ENCODE measurements around the gene TBC1D8. TPM values are rescaled to one million over a fixed set of nuclear protein-coding genes. Genes with fewer than 3 reads are reported as not detected.

Gene TBC1D8
- total RNA-seq, 2 experiments from 2014 or later: 4.0 to 4.5 TPM

DNA sequence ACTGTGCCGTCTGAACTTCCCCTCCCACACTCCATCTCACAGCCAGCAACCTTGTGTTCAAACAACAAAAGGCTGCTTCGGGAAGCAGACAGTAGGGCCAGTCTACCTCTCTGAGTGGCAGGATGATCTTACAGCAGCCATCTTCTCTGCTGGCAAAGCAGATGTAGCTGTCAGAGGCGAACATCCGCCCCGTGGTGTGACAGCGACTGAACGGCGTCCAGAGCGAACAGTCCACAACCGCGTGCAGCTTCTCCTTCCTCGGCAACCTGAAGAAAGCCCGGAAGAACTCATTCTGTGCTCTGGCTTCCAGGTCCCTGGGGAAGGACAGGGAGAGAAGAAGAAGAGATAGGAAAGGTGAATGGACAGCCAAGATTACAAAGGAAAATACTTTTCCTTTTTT lies 111.1 kb downstream of the TBC1D8 start:
- H3K4me3 Mint-ChIP-seq: no peak overlapping the region
- no peaks in the 10 kb centered on the region for H3K27me3 Mint-ChIP-seq (ENCODE audit: low read depth)
- no peak overlapping the region for H3K27ac Mint-ChIP-seq
- no peak for DNase-seq
- no peaks in the 10 kb centered on the region for H3K9me3 Mint-ChIP-seq
- no peaks in the 10 kb centered on the region for H3K4me1 Mint-ChIP-seq (ENCODE audit: low read depth)
- no peaks in the 10 kb centered on the region for H3K36me3 Mint-ChIP-seq (ENCODE audit: low read depth)
- CTCF ChIA-PET: interaction anchor here (1.3 kb wide), 1 partner anchor 165 kb away, joined by 6 read pairs; no protein-coding TSS in a partner anchor
- intact Hi-C loops (cut with micrococcal nuclease): no loop called here

DNA sequence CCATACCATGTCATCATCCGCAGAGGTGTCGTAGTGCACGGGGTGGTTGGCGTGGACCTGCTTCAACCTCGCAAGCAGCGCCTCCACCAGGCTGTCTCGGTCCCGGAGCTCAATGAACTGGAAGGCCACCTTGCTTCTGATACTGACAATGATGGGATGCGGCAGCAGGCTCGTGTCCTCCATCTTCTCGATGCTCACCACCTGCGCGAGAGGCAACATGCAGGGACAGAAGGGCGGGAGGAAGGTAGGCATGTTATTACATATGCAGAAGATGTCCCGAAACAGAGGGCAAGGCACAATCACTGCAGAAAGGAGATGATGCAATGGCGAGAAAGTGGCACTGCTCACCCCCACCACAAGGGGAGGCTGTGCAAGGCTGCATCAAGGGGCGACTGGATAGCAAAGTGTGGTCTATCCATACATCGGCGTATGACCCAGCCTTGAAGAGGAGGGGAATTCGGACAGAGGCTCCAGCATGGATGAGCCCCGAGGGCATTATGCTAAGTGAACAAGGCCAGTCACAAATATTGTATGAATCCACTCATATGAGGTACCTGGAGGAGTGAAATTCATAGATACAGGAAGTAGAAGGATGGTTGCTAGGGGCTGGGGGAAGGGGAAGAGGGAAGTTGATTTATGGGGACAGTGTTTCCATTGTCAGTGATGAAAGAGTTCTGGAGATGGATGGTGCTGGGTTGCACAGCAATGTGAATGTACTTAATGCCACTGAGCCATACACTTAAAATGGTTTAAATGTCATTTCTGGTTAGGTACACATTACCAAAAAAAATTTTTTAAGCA lies 112.5 kb downstream of the TBC1D8 start:
- Mint-ChIP-seq H3K4me3 (no peak overlapping the region), H3K27ac (no peak overlapping the region), H3K9me3 (no peaks in the 10 kb centered on the region), H3K36me3 (ENCODE audit: low read depth) (no peaks in the 10 kb centered on the region), H3K4me1 (ENCODE audit: low read depth) (no peaks in the 10 kb centered on the region), H3K27me3 (ENCODE audit: low read depth) (no peaks in the 10 kb centered on the region)
- intact Hi-C loops (cut with micrococcal nuclease): loop anchor here (1.0 kb wide), 2 partner anchors 114 to 167 kb away; no protein-coding TSS in a partner anchor
- peak; percentile 61 for DNase-seq
- CTCF ChIA-PET: interaction anchor here (0.9 to 4.1 kb wide), 3 partner anchors 111 to 171 kb away, joined by 5 to 52 read pairs (median 8); no protein-coding TSS in a partner anchor

DNA sequence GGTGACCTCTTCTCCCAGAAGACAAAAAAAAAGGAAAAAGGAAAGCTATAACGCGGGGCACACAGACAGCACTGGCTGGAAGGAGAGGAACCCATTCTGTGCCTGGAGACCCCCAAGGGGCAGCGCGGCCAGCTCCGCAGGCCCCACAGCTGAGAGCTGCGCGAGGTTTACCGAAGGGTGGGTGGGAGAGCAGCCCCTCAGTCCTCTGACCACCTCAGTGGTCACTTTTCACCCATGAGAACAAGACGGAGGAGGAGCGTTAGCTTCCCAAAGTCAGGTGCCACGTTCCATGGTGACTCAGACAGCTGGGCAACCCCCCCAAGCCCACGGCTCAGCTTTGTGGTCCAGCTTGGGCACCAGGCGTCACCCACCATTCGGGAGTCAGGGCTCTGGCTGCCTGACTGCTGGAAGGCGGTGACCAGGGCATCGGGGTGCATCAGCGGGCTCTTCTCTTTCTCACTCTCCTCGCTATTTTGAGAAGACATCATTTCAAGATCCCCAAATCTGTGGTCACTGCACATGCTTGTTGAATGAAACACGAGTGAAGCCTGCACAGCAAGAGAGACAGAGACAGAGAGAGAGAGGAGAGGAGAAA lies 113.9 kb downstream of the TBC1D8 start:
- H3K36me3 Mint-ChIP-seq (ENCODE audit: low read depth): no peaks in the 10 kb centered on the region
- no peaks in the 10 kb centered on the region for H3K9me3 Mint-ChIP-seq
- no peaks in the 10 kb centered on the region for H3K4me1 Mint-ChIP-seq (ENCODE audit: low read depth)
- no peak for DNase-seq
- intact Hi-C loops (cut with micrococcal nuclease): no loop called here
- no peak overlapping the region for H3K27ac Mint-ChIP-seq
- no peaks in the 10 kb centered on the region for H3K27me3 Mint-ChIP-seq (ENCODE audit: low read depth)
- CTCF ChIA-PET: interaction anchor here (0.6 to 4.1 kb wide), 20 partner anchors 9 to 327 kb away, joined by 3 to 52 read pairs (median 4); no protein-coding TSS in a partner anchor
- no peak overlapping the region for H3K4me3 Mint-ChIP-seq

DNA sequence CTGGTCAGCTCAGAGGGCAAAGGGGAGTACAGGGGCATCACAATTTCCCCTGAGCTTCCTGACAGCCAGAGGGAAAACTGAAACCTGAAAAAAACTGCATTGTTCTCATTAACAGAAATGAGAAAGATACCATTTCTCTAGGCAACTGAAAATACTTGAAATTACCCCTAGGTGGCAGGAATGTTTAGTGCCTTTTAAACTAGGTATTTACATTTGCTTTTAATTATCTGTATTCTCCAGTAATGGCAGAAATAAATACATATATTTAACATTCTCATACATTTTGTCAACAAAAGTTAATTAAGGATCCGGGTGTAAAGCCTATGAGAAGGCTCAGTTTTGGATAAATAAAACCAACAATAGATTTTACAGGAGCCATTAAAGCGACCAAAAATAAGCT lies 114.6 kb downstream of the TBC1D8 start:
- DNase-seq: no peak
- no peak overlapping the region for H3K4me3 Mint-ChIP-seq
- CTCF ChIA-PET: interaction anchor here (0.6 to 4.1 kb wide), 21 partner anchors 9 to 442 kb away, joined by 3 to 52 read pairs (median 4); no protein-coding TSS in a partner anchor
- no peaks in the 10 kb centered on the region for H3K36me3 Mint-ChIP-seq (ENCODE audit: low read depth)
- no peaks in the 10 kb centered on the region for H3K4me1 Mint-ChIP-seq (ENCODE audit: low read depth)
- no peaks in the 10 kb centered on the region for H3K27me3 Mint-ChIP-seq (ENCODE audit: low read depth)
- no peak overlapping the region for H3K27ac Mint-ChIP-seq
- intact Hi-C loops (cut with micrococcal nuclease): no loop called here
- no peaks in the 10 kb centered on the region for H3K9me3 Mint-ChIP-seq

DNA sequence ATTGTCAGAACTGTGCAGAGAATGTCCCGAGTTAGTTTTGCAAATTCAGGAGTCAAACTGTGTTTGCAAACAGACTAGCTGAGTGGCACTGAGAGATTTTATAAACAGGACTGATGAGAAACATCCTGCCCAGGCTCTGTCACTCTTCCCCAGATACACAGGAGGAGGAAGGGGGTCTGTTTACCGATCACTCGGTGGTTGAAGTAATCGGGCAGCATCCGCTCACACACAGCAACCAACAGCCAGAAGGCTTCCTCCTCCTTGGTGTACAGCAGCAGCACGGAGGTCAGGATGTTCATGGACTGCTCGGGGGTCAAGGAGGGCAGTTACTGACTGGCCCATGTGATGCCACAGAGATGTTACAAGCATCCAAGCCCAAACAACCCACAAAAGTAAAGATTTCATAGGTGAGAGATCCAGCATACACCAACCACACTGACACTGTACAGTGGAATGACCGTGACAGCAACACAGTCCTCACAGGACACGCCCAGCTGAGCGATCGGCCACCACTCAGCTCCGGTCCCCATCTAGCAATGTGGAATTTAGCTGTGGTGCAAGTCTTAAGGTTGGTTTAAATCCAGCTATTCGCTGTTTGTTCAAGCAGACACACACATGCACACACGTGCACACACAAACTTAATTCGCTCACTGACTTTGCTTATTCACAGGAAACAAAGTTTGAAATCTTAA lies 119.0 kb downstream of the TBC1D8 start:
- Mint-ChIP-seq H3K4me1 (ENCODE audit: low read depth) (no peaks in the 10 kb centered on the region), H3K9me3 (no peaks in the 10 kb centered on the region), H3K4me3 (no peak overlapping the region), H3K36me3 (ENCODE audit: low read depth) (no peaks in the 10 kb centered on the region), H3K27ac (no peak overlapping the region), H3K27me3 (ENCODE audit: low read depth) (no peaks in the 10 kb centered on the region)
- CTCF ChIA-PET: interaction anchor here (0.6 to 1.9 kb wide), 5 partner anchors 9 to 212 kb away, joined by 3 to 5 read pairs (median 3); no protein-coding TSS in a partner anchor
- DNase-seq: no peak
- intact Hi-C loops (cut with micrococcal nuclease): no loop called here

DNA sequence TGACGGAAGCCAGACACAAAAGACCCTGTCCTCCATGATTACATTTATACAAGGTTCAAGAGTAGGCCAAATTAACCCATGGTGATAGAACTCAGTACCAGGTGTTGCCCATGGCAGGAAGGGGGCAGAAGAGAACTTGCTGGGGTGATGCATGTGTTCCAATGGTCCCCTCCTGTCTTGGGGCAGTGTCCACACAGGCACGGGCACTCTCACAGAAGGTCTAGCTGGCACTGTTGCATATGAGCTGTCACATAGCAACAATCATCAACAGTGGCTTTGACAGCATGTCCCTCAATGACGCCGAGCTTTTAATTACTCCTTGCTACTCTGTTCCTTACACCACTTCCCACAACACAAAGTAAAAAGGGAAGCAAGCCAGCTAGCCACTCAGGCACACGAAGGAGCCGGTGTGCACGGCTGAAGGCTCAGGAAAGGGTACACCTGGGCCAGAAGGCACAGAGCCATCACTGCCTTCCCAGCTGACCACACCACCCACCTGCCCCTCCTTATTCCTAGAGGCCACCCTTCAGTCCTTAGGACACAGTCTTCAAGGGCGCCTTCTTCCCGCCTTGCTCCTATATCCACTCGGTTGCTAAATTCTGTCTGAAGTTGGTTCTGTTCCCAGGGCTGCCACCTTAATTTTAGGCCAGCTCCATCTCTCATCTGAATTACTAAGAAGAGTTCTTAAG lies 120.2 kb downstream of the TBC1D8 start:
- no peaks in the 10 kb centered on the region for H3K27me3 Mint-ChIP-seq (ENCODE audit: low read depth)
- no peaks in the 10 kb centered on the region for H3K4me1 Mint-ChIP-seq (ENCODE audit: low read depth)
- H3K27ac Mint-ChIP-seq: no peak overlapping the region
- no peak for DNase-seq
- H3K4me3 Mint-ChIP-seq: no peak overlapping the region
- CTCF ChIA-PET: interaction anchor here (0.9 to 1.9 kb wide), 4 partner anchors 19 to 174 kb away, joined by 3 to 5 read pairs (median 4); no protein-coding TSS in a partner anchor
- no peaks in the 10 kb centered on the region for H3K9me3 Mint-ChIP-seq
- no peaks in the 10 kb centered on the region for H3K36me3 Mint-ChIP-seq (ENCODE audit: low read depth)
- intact Hi-C loops (cut with micrococcal nuclease): no loop called here

DNA sequence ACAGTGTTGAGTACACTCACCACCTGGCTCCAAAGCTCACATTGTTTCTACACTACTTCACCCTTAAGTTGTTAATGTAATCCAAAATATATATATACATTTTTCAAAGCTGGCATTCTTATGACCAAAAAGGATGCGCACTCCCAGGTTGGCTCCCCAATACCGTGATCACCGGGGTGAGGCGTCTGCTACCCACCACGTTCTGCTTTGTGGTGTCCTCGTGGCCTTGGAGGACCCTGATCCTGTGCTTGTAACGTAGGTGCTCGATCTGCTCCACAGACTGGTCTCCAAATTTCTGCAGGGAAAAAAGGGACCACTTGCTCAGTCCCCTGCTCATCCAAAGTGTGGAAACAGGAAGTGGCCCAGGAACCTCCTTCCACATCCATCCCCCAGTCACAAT lies 123.3 kb downstream of the TBC1D8 start:
- Mint-ChIP-seq H3K4me1 (ENCODE audit: low read depth) (no peaks in the 10 kb centered on the region), H3K36me3 (ENCODE audit: low read depth) (peaks cover 4% of the 10 kb centered on the region), H3K27ac (no peak overlapping the region), H3K27me3 (ENCODE audit: low read depth) (no peaks in the 10 kb centered on the region), H3K9me3 (no peaks in the 10 kb centered on the region), H3K4me3 (no peak overlapping the region)
- intact Hi-C loops (cut with micrococcal nuclease): no loop called here
- no peak for DNase-seq
- CTCF ChIA-PET: interaction anchor here (0.5 to 2.5 kb wide), 4 partner anchors 9 to 307 kb away, joined by 3 to 10 read pairs (median 7); no protein-coding TSS in a partner anchor

DNA sequence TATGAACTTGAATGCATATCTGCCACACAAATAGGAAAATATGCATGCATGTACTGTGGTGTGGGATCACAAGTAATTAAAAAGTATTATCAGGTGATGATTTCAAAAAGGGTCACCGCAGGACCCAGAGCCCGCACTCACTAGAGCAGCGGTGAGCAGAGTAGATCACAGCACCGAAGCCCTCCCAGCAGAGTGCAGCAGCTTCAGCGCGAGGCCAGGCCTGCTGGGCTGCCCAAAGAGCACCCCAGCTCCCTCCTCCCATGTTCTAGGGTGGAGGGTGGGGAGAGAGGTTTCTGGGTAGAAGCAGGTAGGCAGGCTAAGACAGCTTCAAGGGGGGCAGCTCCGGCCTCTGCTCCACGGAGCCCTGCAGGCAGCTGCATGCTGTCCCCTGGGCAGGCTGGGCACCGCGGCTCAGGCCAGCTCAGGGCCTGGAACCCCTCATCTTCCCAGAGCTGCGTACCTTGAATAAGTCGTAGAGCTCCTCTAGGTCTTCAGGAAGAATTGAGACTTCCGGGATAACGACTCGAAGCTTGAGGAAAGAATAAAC lies 124.2 kb downstream of the TBC1D8 start:
- no peak overlapping the region for H3K4me3 Mint-ChIP-seq
- intact Hi-C loops (cut with micrococcal nuclease): no loop called here
- H3K36me3 Mint-ChIP-seq (ENCODE audit: low read depth): peaks cover 6% of the 10 kb centered on the region
- CTCF ChIA-PET: interaction anchor here (0.5 to 2.5 kb wide), 3 partner anchors 10 to 308 kb away, joined by 3 to 10 read pairs (median 5); no protein-coding TSS in a partner anchor
- H3K27ac Mint-ChIP-seq: no peak overlapping the region
- H3K4me1 Mint-ChIP-seq (ENCODE audit: low read depth): no peaks in the 10 kb centered on the region
- no peak for DNase-seq
- H3K27me3 Mint-ChIP-seq (ENCODE audit: low read depth): no peaks in the 10 kb centered on the region
- H3K9me3 Mint-ChIP-seq: no peaks in the 10 kb centered on the region

DNA sequence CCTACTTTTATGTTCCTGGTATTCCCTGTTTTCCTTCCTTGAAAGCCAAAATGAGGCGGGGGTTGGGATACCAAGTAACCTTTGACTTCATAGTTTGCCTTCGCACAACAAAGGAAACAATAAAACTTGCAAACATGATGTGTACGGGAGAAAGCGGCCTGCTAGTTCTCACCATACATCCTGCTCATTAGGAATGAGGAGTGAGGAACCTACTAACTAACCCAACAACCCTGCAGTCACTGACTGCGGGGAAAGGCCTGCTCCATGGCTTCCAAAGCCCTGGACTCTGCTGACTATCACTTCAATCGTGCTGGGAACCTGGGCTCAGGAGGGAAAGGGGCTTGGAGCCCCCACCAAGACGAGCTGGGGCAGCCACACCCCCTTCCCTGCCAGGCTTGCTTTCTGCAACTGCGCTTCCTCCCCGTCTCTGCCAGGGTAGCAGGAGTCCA lies 124.9 kb downstream of the TBC1D8 start:
- Mint-ChIP-seq H3K27me3 (ENCODE audit: low read depth) (no peaks in the 10 kb centered on the region), H3K4me3 (no peak overlapping the region), H3K27ac (no peak overlapping the region), H3K9me3 (no peaks in the 10 kb centered on the region), H3K36me3 (ENCODE audit: low read depth) (peaks cover 7% of the 10 kb centered on the region), H3K4me1 (ENCODE audit: low read depth) (no peaks in the 10 kb centered on the region)
- CTCF ChIA-PET: interaction anchor here (1.5 to 2.5 kb wide), 2 partner anchors 11 to 179 kb away, joined by 5 to 10 read pairs; no protein-coding TSS in a partner anchor
- DNase-seq: no peak
- intact Hi-C loops (cut with micrococcal nuclease): no loop called here

DNA sequence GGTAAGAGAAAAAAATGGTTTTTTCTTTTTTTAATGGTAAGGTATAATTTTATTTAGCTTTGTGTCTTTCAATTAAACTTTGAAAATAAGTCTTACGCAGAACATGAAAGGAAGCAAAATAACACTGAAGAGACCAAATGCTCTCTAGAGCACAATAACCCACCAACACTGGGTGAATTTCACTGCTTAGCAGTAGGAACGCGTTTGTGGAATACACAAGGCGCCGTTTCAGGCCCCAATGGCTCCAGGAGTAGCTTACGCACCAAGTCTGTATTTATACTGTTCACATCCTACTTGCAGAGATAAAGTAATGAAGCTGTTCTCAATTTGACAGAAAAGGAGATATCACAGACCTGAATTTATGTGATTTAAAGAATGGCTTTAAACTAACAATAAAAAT lies 125.6 kb downstream of the TBC1D8 start:
- Mint-ChIP-seq H3K36me3 (ENCODE audit: low read depth) (peaks cover 7% of the 10 kb centered on the region), H3K4me1 (ENCODE audit: low read depth) (no peaks in the 10 kb centered on the region), H3K27me3 (ENCODE audit: low read depth) (no peaks in the 10 kb centered on the region), H3K4me3 (no peak overlapping the region), H3K27ac (no peak overlapping the region), H3K9me3 (no peaks in the 10 kb centered on the region)
- intact Hi-C loops (cut with micrococcal nuclease): no loop called here
- DNase-seq: no peak
- CTCF ChIA-PET: interaction anchor here (0.8 to 1.2 kb wide), 2 partner anchors 64 to 206 kb away, joined by 3 read pairs; no protein-coding TSS in a partner anchor

DNA sequence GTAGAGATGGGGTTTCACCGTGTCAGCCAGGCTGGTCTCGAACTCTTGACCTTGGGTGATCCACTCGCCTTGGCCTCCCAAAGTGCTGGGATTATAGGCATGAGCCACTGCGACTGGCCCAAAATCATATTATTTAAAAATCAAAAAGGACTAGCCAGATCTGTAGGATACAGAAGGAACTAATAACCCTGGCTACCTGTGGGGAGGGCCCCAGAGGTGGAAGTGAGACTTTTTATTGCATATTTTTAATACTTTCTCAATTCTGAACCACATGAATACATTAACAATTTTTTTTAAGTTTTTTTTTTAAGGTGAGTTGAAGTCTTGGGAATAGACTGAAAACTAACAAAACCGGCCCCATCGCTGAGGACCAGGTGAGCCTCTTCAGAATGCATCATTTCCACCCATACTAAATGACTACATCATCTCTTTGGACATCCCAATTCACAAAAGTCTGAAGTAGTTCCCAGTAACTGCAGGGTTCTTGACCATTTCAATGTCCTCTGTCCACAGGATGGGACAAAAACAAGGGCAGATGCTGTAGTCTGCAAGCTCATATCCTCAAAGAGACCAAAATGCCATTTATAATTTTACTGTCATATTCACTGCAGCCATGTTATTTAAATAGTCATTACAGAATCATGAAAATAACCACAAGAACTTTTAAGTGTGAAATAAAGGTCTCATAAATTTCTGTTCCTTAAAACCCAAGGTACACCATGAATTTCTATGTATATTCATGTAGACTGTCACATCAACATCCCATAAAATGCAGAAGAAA lies 127.7 kb downstream of the TBC1D8 start:
- no peaks in the 10 kb centered on the region for H3K4me1 Mint-ChIP-seq (ENCODE audit: low read depth)
- H3K4me3 Mint-ChIP-seq: no peak overlapping the region
- no peak for DNase-seq
- intact Hi-C loops (cut with micrococcal nuclease): no loop called here
- no peaks in the 10 kb centered on the region for H3K9me3 Mint-ChIP-seq
- no peak overlapping the region for H3K27ac Mint-ChIP-seq
- no peaks in the 10 kb centered on the region for H3K27me3 Mint-ChIP-seq (ENCODE audit: low read depth)
- peaks cover 11% of the 10 kb centered on the region for H3K36me3 Mint-ChIP-seq (ENCODE audit: low read depth)
- CTCF ChIA-PET: interaction anchor here (1.2 to 1.6 kb wide), 2 partner anchors 11 to 13 kb away, joined by 3 to 5 read pairs; no protein-coding TSS in a partner anchor

Data from activated naive CD4-positive, alpha-beta T cell treated with anti-CD3 and anti-CD28 coated beads for 36 hours (primary cell).